Measurements from ENCODE around the gene SPEF2.

Gene SPEF2

DNA sequence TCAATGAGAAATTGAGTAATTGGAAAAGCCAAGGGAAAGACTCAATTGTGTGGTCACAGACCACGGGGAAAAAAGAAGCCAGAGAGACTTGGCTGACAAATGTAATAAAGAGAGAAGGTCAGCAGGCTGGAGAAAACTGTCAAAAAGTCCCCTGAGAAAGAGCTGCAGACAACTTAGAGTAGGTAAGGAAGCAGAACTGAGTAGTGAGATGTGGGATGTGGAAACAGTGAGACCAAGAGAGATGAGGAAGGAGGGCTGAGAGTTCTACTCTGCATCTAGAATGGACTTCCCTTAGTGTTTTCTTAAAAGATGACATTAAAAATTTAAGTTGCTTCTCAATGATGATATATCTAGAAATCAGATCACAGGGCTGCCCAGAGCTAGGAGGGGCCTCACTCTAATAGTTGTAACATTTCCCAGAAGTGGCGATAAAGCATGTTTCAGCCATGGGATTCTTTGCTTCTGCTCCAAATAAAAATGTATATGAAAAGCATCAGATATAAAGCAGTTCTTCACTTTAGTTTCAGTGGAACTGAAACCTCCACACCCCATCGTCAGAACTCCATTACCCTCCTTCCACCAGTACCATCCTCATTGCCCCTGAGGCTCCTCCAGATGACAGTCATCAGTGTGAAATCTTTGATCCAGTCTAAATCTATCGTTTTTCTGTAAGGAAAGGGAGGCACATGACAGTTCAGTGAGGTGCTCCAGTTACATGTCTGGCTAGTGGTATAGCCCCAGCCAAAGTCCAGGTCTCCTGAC lies 80.6 kb downstream of the SPEF2 start:
- no peak overlapping the region for H3K4me3 ChIP-seq (replicated peaks; ENCODE audit: low read depth, low read length)
- TF ChIP-seq, protein P1, sequence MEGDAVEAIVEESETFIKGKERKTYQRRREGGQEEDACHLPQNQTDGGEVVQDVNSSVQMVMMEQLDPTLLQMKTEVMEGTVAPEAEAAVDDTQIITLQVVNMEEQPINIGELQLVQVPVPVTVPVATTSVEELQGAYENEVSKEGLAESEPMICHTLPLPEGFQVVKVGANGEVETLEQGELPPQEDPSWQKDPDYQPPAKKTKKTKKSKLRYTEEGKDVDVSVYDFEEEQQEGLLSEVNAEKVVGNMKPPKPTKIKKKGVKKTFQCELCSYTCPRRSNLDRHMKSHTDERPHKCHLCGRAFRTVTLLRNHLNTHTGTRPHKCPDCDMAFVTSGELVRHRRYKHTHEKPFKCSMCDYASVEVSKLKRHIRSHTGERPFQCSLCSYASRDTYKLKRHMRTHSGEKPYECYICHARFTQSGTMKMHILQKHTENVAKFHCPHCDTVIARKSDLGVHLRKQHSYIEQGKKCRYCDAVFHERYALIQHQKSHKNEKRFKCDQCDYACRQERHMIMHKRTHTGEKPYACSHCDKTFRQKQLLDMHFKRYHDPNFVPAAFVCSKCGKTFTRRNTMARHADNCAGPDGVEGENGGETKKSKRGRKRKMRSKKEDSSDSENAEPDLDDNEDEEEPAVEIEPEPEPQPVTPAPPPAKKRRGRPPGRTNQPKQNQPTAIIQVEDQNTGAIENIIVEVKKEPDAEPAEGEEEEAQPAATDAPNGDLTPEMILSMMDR (IDR thresholded peaks at IDR 0.05; ENCODE audit: low read length, missing control alignments), result no peak
- DNase-seq (ENCODE audit: low read depth), result no peak

- no peak overlapping the region for H3K4me3 ChIP-seq (replicated peaks; ENCODE audit: low read depth, low read length)
- no peak for DNase-seq (ENCODE audit: low read depth)
- TF ChIP-seq, protein P1 (IDR thresholded peaks at IDR 0.05; ENCODE audit: low read length, missing control alignments), result no peak
These were observed 90.0 kb downstream of the SPEF2 start for GRCh38 chr5:35707659-35708058.

DNA sequence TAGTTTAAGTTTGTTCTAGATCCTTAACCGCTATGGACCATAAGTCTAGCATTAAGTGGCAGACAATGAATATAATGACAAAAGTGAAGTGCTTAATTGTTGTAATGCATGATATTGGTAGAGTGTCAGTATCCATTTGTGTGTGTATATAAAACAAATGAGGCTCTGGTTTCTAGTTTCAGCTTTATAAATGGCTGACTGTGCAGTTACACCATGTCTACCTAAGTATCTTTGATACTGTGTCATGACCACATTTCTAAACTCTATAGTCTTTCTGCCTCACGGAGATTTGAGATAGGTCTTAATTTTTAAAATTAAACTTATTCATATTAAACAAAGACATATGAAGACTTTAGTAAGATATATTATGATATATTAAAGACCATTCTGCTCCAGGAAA lies 92.0 kb downstream of the SPEF2 start:
- no peak for DNase-seq (ENCODE audit: low read depth)
- no peak overlapping the region for H3K4me3 ChIP-seq (replicated peaks; ENCODE audit: low read depth, low read length)
- TF ChIP-seq, protein P1 (IDR thresholded peaks at IDR 0.05; ENCODE audit: low read length, missing control alignments), result no peak

DNA sequence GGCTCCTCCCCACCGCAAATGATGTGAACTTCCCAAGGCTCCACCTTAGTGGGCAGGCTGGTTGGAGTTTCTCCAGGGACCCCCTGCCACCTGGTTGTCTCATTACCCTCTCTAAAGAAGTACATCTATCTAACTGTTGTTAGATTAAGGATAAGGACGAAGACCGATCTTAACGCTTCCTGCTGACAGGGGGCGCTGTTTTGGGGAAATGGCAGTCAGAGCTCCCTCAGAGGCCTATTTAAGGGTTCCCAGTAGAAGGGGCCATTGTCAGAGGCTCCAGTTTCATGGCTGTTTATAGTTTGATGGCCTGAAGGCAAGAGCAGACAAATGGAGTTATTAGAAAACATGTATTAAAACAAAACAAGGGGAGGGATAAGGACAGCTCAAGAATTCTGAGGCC lies 100.1 kb downstream of the SPEF2 start:
- DNase-seq (ENCODE audit: low read depth), result no peak
- no peak overlapping the region for H3K4me3 ChIP-seq (replicated peaks; ENCODE audit: low read depth, low read length)
- TF ChIP-seq, protein P1 (IDR thresholded peaks at IDR 0.05; ENCODE audit: low read length, missing control alignments), result no peak

DNA sequence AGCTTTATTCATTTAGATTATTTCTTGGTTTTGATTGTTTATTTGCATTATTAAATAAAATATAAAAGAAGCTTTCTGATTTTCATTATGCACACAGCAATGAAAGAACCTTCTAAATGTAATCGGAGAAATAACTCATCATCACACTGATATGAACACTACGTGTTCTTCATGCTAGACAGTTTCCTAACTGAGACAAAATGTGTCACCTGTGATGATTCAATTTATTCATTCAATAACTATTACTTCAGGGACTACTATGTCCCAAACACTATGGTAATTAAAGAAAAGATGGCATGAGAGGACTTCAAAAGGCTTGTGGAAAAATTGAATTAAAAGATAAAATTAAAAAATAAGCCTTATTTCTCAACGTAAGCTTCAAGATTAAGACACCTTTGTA lies 118.1 kb downstream of the SPEF2 start:
- TF ChIP-seq, protein P1 (IDR thresholded peaks at IDR 0.05; ENCODE audit: low read length, missing control alignments), result no peak
- no peak for DNase-seq (ENCODE audit: low read depth)
- no peak overlapping the region for H3K4me3 ChIP-seq (replicated peaks; ENCODE audit: low read depth, low read length)

DNA sequence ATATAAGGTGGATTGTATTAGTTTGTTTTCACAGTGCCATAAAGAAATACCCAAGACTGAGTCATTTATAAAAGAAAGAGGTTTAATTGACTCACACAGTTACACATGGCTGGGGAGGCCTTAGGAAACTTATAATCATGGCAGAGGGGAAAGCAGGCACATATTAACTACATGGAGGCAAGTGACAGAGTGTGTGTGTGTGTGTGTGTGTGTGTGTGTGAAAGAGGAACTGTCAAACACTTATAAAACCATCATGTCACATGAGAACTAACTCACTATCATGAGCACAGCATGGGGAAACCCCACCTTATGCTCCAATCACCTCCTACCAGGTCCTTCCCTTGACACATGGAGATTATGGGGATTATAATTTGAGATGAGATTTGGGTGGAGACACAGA lies 118.6 kb downstream of the SPEF2 start:
- TF ChIP-seq, protein P1 (IDR thresholded peaks at IDR 0.05; ENCODE audit: low read length, missing control alignments), result no peak
- H3K4me3 ChIP-seq (replicated peaks; ENCODE audit: low read depth, low read length), result no peak overlapping the region
- no peak for DNase-seq (ENCODE audit: low read depth)

DNA sequence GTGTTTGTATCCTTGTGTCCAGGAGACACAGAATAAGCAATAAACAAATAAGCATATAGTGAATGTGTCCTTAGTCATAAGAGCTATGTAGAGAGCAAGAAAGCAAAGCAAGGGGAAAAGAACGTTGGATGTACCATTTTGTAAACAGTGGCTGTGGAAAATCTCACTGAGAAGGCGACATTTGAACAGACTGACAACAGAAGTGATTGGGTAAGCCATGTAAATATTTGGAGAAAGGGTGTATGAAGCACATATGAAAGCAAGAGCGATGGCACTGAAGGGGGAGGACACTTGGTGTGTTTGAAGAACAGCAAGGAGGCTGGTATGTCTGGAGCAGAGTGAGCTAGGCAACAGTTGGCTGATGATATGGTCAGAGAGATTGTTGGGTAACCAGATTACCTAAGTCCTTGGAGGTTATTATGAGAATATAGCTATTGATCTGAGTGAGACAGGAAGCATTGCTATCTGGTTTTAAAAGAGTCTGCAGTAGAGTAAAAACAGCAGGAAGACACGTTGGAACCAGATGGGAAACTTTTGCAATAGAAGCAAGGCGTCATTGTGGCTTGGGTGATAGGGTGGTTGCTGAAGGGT lies 123.6 kb downstream of the SPEF2 start:
- TF ChIP-seq, protein P1 (IDR thresholded peaks at IDR 0.05; ENCODE audit: low read length, missing control alignments), result no peak
- H3K4me3 ChIP-seq (replicated peaks; ENCODE audit: low read depth, low read length), result no peak overlapping the region
- DNase-seq (ENCODE audit: low read depth), result no peak
